Measurements from ENCODE around the gene SERPINB3.
"Not testable (repeated sequence)": the region's sequence is repeated elsewhere in the genome, so short reads cannot be mapped to it uniquely, and the experiment has no call there.

SERPINB3 gene

GRCh38 chr18:63661750-63662149 is at the start of gene SERPINB3:
TSS of gene SERPINB3 (minus strand) at chr18:63661893. CDS start at chr18:63661216, 677 bp downstream.
- not testable (repeated sequence) for DNase-seq (ENCODE audit: low read depth); H3K4me3 ChIP-seq (ENCODE audit: low read depth, low read length)

- no peak overlapping the region for H3K4me3 ChIP-seq (ENCODE audit: low read depth, low read length)
- TF ChIP-seq MYC (IDR thresholded peaks at IDR 0.05; ENCODE audit: low read depth, low read length) (no peak), POLR2A (IDR thresholded peaks at IDR 0.05; ENCODE audit: extremely low read depth, insufficient read length) (no peak), MAX (IDR thresholded peaks at IDR 0.05; ENCODE audit: low read depth, low read length) (no peak), CTCF (IDR thresholded peaks at IDR 0.05; ENCODE audit: low read depth, low read length) (no peak)
- no peak for DNase-seq (ENCODE audit: low read depth)
These were observed 47.0 kb upstream of the SERPINB3 start for GRCh38 chr18:63708650-63709049.

- TF ChIP-seq MAX (IDR thresholded peaks at IDR 0.05; ENCODE audit: low read depth, low read length), result no peak
- no peak for DNase-seq (ENCODE audit: low read depth)
- H3K4me3 ChIP-seq (ENCODE audit: low read depth, low read length), result no peak overlapping the region
These were observed 46.1 kb upstream of the SERPINB3 start for GRCh38 chr18:63707816-63708215.

- no peak for DNase-seq (ENCODE audit: low read depth)
- TF ChIP-seq MAX (IDR thresholded peaks at IDR 0.05; ENCODE audit: low read depth, low read length) (no peak), CTCF (IDR thresholded peaks at IDR 0.05; ENCODE audit: low read depth, low read length) (no peak), POLR2A (IDR thresholded peaks at IDR 0.05; ENCODE audit: extremely low read depth, insufficient read length) (no peak), MYC (IDR thresholded peaks at IDR 0.05; ENCODE audit: low read depth, low read length) (no peak)
- no peak overlapping the region for H3K4me3 ChIP-seq (ENCODE audit: low read depth, low read length)
These were observed 43.7 kb upstream of the SERPINB3 start for GRCh38 chr18:63705401-63705800.

GRCh38 chr18:63702660-63703059 is 41.0 kb upstream of the SERPINB3 start, which contains the start of gene SERPINB11:
TSS of gene SERPINB11 (plus strand) at chr18:63702960. CDS start at chr18:63710194, 7,234 bp downstream.
- no peak for DNase-seq (ENCODE audit: low read depth)
- TF ChIP-seq POLR2A (IDR thresholded peaks at IDR 0.05; ENCODE audit: extremely low read depth, insufficient read length) (no peak), MAX (IDR thresholded peaks at IDR 0.05; ENCODE audit: low read depth, low read length) (no peak), MYC (IDR thresholded peaks at IDR 0.05; ENCODE audit: low read depth, low read length) (no peak), CTCF (IDR thresholded peaks at IDR 0.05; ENCODE audit: low read depth, low read length) (no peak)

GRCh38 chr18:63701952-63702351 is 40.3 kb upstream of the SERPINB3 start:
- DNase-seq (ENCODE audit: low read depth), result no peak
- H3K4me3 ChIP-seq (ENCODE audit: low read depth, low read length), result no peak overlapping the region
- no peak for TF ChIP-seq CTCF (IDR thresholded peaks at IDR 0.05; ENCODE audit: low read depth, low read length)
- TF ChIP-seq MYC (IDR thresholded peaks at IDR 0.05; ENCODE audit: low read depth, low read length), result no peak
- TF ChIP-seq MAX (IDR thresholded peaks at IDR 0.05; ENCODE audit: low read depth, low read length), result no peak
- TF ChIP-seq POLR2A (IDR thresholded peaks at IDR 0.05; ENCODE audit: extremely low read depth, insufficient read length), result no peak

More at GRCh38 chr18:63702660-63703059, 41.0 kb upstream of the SERPINB3 start, which contains the start of gene SERPINB11:
- H3K4me3 ChIP-seq (ENCODE audit: low read depth, low read length), result no peak within 1 kb of the TSS

- no peak for DNase-seq (ENCODE audit: low read depth)
- TF ChIP-seq MYC (IDR thresholded peaks at IDR 0.05; ENCODE audit: low read depth, low read length) (no peak), MAX (IDR thresholded peaks at IDR 0.05; ENCODE audit: low read depth, low read length) (no peak), CTCF (IDR thresholded peaks at IDR 0.05; ENCODE audit: low read depth, low read length) (no peak), POLR2A (IDR thresholded peaks at IDR 0.05; ENCODE audit: extremely low read depth, insufficient read length) (no peak)
- no peak overlapping the region for H3K4me3 ChIP-seq (ENCODE audit: low read depth, low read length)
These were observed 38.8 kb upstream of the SERPINB3 start for GRCh38 chr18:63700501-63700900.
